Duodenal mucosa (tissue), 2 donors: ENCODE results near the gene PTPN9.
"Not testable (repeated sequence)": the region's sequence is repeated elsewhere in the genome, so short reads cannot be mapped to it uniquely, and the experiment has no call there.

ENCODE experiments used
- H3K27ac ChIP-seq: one replicate; pipeline ENCODE4 v1.7.0; 2013; ENCODE audit warnings: low read depth, low read length
- H3K27me3 ChIP-seq, 2 donors: one replicate each; pipeline ENCODE4 v1.7.0; 2013; ENCODE audit warnings: low read length in 2 of 2, control low read depth in 1 of 2; ENCODE audit not compliant: insufficient read depth in 2 of 2, control insufficient read depth in 1 of 2
- H3K36me3 ChIP-seq, 2 donors: one replicate each; pipeline ENCODE4 v1.7.0; 2013; ENCODE audit warnings: low read length in 2 of 2, control low read depth in 1 of 2; ENCODE audit not compliant: insufficient read depth in 2 of 2, control insufficient read depth in 1 of 2
- H3K4me1 ChIP-seq, 2 donors: one replicate each; pipeline ENCODE4 v1.7.0; 2013; ENCODE audit warnings: low read length in 2 of 2, control low read depth in 1 of 2; ENCODE audit not compliant: insufficient read depth in 2 of 2, control insufficient read depth in 1 of 2
- H3K4me3 ChIP-seq, 2 donors: one replicate each; pipeline ENCODE4 v1.7.0; 2013; ENCODE audit warnings: low read length in 2 of 2, low read depth in 1 of 2
- H3K9ac ChIP-seq, 2 donors: one replicate each; pipeline ENCODE4 v1.7.0; 2013; ENCODE audit warnings: low read length in 2 of 2, low read depth in 1 of 2
- H3K9me3 ChIP-seq, 2 donors: one replicate each; pipeline ENCODE4 v1.7.0; 2013; ENCODE audit warnings: low read length in 2 of 2, control low read depth in 1 of 2; ENCODE audit not compliant: control insufficient read depth in 1 of 2

The PTPN9 gene

DNA sequence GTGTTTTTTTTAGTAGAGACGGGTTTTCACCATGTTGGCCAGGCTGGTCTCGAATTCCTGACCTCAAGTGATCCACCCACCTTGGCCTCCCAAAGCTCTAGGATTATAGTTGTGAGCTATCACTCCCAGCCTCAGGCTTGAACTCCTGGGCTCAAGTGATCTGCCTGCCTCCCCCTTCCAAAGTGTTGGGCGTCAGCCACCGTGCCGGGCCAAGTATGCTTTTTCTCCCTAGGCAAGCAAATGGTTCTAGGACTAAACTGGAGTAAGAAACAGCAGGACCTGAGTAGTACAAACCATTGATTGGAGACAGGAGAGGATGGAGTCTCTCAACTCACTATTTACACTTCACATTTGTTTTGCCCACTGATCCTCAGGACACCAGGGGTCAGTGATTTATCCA, 4.6 kb upstream of the PTPN9 start:
- H3K27ac ChIP-seq = no peak overlapping the region
- no peaks in the 10 kb centered on the region for H3K27me3 ChIP-seq
- H3K4me1 ChIP-seq = peaks cover 0 to 6% of the 10 kb centered on the region in 2 donors
- H3K9ac ChIP-seq = no peak overlapping the region
- H3K9me3 ChIP-seq = no peaks in the 10 kb centered on the region
- H3K36me3 ChIP-seq = no peaks in the 10 kb centered on the region
- H3K4me3 ChIP-seq = no peak overlapping the region

DNA sequence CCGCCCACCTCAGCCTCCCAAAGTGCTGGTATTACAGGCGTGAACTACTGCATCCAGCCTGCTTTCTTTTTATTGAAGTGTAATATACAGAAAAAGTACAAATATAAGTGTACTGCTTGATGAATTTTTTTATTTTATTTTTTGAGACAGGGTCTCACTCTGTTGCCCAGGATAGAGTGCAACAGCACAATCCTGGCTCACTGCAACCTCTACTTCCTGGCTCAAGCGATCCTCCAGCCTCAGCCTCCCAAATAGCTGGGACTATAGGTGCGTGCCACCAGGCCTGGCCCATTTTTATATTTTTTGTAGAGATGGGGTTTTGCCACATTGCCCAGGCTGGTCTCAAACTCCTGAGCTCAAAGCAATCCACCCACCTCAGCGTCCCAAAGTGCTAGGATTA, 3.8 kb upstream of the PTPN9 start:
- not testable (repeated sequence) for H3K27me3 ChIP-seq, H3K9me3 ChIP-seq, H3K4me3 ChIP-seq, H3K4me1 ChIP-seq, H3K27ac ChIP-seq, H3K36me3 ChIP-seq, H3K9ac ChIP-seq

DNA sequence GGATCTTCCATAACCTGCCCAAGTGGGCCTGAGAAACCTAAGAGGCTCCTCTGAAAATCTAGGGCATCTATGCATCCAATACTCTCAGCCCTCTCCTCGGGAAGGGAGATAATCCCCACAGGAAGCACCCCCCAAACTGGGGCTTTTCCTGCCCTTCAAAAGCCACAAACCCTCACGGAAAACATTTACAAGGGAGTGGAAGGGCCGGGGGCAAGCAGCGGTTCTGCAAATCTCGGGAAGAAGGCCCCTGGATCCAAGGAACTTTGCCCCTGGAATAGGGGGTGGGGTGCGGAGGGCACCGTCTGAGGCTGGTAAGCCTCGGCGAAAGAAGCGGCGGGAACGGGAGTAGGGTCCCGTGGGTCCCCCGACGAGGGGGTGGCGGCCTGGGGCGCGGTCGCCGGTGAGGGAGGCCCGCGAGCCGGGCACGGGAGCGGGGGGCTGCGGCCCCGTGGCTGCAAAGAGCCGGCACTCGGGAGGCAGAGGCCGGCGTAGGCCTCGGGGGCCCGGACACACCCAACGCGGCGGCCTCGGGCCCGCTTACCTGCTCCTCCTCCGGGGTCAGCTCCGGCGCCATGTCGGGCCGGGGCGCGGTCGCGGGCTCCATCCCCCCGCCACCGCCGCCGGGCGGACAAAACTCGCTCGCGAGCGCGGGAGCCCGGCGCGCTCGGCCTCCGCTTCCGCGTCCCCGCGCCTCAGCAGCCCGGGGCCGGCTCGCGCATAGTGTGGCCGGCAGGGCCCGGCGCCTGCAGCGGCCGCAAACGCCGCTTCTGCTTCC, 755 bp downstream of the PTPN9 start:
- H3K9me3 ChIP-seq = no peaks in the 10 kb centered on the region
- peak overlapping the region; percentile 90 to 96 for H3K4me3 ChIP-seq
- H3K27ac ChIP-seq = peak overlapping the region; percentile 79
- peak overlapping the region; percentile 82 to 93 for H3K9ac ChIP-seq
- no peaks in the 10 kb centered on the region for H3K36me3 ChIP-seq
- peaks cover 4 to 13% of the 10 kb centered on the region in 2 donors for H3K4me1 ChIP-seq
- no peaks in the 10 kb centered on the region for H3K27me3 ChIP-seq

DNA sequence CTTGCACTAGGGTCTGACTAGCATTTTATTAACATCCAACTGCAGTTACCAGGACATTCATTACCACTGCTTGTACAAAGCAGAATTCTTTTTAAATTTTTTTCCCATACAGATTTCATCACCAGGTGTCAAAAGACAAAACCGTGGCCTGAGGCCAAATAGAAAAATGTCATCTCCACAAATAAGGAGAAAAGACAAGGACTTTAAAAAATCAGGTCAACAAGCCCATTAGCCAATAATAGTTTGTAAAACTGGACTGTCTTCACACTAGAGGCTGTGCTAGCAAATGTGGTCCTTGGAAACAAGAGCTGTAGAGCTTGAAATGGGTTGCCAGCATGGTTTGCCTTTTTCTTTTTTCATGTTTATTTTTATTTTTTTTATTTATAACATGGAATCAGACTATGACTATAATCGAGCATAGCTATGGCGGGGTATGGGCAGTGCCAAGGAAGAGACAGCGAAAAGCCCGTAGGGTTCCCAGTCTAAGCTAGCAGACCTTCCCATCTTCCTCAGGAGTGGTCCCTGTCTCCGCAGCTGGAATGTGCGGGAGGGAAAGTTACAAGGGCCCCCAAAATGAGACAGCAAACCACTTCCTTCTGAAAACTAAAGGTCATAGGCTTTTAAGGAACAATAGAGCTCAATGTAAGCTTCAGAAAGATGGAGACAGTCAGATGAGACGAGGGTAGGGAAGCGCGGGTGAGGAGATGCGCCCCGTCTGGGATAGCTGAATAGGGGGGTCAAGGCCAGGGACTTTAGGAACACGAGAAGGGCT, 1.5 kb downstream of the PTPN9 start:
- Histone ChIP-seq H3K36me3 (no peaks in the 10 kb centered on the region), H3K9ac (peak overlapping the region; percentile 82 to 93), H3K9me3 (no peaks in the 10 kb centered on the region), H3K27me3 (no peaks in the 10 kb centered on the region), H3K4me1 (peaks cover 11 to 13% of the 10 kb centered on the region in 2 donors), H3K4me3 (peak overlapping the region; percentile 90 to 96), H3K27ac (peak overlapping the region; percentile 79)

DNA sequence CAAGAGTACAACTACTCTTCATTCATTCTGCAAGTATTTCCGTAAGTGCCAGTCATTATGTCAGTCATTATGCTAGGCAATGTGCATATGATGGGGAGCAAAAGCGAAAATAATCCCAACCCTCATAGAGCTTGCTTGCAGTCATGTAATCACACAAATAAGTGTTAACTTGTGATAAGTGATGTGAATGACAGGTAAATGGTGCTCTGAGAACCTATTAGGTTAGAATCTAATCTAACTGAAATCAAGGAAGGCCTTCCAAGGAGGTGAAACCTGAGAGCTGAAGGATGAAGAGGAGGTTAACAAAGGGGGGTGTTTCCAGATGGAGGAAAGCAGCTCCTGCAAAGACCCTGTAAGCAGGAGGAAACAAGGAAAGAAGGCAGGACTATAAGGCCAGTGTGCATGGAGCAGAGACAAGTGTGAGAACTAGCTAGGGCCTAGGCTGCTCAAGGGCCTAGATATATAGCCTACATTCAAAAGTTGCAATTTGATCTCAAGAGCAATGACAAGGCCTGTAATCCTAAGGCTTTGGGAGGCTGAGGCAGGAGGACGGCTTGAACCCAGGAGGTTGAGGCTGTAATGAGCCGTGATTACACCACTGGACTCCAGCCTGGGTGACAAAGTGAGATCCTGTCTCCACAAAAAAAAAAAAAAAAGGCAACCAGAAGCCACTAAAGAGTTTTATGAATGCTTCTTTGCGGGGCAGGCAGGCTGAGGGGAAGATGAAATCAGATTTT, 5.3 kb downstream of the PTPN9 start:
- Histone ChIP-seq H3K4me3 (no peak overlapping the region), H3K27ac (no peak overlapping the region), H3K9me3 (no peaks in the 10 kb centered on the region), H3K27me3 (no peaks in the 10 kb centered on the region), H3K36me3 (no peaks in the 10 kb centered on the region), H3K9ac (no peak overlapping the region), H3K4me1 (peaks cover 7 to 11% of the 10 kb centered on the region in 2 donors)

DNA sequence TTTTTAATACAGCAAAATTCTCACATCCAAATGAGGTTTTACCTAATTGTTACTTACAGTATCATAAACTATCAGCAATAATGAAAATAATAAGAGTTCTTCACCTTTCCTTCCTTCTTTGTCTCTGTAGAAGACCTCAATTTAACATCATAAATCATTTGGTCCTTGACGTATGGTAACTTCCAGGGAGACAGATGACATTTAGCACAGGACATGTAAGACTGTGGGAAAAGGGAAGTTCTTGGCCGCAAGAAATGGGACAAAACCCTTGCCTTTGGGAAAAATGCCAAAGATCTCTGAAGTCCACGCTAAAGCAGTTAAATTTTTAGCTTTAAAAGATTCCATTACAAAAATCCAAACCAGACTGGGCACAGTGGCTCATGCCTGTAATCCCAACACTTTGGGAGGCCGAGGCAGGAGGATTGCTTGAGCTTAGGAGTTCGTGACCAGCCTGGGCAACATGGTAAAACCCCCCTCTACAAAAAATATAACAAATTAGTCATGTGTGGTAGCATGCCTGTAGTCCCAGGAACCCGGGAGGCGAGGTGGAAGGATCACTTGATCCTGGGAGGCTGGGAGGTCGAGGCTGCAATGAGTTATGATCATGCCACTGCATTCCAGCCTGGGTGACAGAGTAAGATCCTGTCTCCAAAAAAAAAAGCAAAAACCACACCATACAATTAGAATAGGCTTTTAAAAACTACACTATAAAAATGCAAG, 8.8 kb downstream of the PTPN9 start:
- no peak overlapping the region for H3K27ac ChIP-seq
- peaks cover 3 to 8% of the 10 kb centered on the region in 2 donors for H3K4me1 ChIP-seq
- no peak overlapping the region for H3K4me3 ChIP-seq

DNA sequence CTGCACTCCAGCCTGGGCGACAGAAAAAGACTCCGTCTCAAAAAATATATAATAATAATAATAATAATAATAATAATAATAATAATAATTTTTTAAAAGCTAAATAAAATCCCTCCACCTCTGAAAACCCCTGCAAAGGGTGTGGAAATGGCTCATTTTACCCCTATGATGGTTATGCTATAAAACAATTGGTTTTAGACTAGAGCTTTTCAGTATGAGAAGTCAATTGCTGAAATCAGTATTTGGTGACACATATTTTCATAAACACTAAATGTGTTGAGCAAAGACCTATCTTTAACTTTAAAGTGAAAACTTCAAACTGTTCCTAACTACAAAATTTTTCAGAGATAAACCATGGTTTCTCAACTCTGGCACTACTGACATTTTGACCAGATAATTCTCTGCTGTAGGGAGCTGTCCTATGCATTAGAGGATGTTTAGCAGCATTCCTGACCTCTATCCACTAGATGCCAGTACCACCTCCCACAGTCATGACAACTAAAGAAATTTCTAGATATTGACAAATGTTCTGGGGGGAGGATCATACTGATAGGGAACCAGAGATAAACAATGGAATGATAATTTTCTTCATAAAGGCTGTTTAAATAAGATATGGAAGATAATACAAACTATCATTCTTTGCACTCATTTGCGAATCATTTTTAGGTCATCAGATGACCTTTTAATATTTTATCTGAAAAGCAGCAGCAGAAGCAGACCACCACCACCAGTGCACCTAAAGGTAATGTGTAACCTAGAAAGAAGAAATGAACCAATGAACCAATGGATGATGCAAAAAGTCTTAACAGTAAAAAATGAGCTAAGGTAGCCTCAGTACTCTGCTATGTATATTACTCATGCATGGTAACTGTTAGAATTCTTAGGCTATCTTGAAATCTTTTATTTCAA, 13.8 kb downstream of the PTPN9 start:
- Histone ChIP-seq H3K36me3 (no peaks in the 10 kb centered on the region), H3K4me3 (no peak overlapping the region), H3K27ac (no peak overlapping the region), H3K27me3 (no peaks in the 10 kb centered on the region), H3K9ac (no peak overlapping the region), H3K9me3 (no peaks in the 10 kb centered on the region), H3K4me1 (no peaks in the 10 kb centered on the region)

More for the DNA sequence above, 8.8 kb downstream of the PTPN9 start:
- no peak overlapping the region for H3K9ac ChIP-seq
- H3K36me3 ChIP-seq = no peaks in the 10 kb centered on the region
- no peaks in the 10 kb centered on the region for H3K9me3 ChIP-seq
- H3K27me3 ChIP-seq = no peaks in the 10 kb centered on the region

DNA sequence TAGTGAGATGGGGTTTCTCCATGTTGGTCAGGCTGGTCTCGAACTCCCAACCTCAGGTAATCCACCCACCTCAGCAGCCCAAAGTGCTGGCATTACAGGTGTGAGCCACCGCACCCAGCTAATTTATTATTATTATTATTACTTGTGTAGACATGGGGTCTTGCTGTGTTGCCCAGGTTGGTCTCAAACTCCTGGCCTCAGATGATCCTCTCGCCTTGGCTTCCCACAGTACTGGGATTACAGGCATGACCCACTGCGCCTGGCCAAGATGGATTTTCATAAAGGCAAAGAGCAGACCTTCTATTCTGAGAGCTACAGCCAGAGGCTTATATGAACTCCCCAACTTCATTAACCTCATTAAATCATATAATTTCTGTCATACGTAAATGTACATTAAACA, 17.2 kb downstream of the PTPN9 start:
- H3K36me3 ChIP-seq = no peaks in the 10 kb centered on the region
- no peak overlapping the region for H3K4me3 ChIP-seq

DNA sequence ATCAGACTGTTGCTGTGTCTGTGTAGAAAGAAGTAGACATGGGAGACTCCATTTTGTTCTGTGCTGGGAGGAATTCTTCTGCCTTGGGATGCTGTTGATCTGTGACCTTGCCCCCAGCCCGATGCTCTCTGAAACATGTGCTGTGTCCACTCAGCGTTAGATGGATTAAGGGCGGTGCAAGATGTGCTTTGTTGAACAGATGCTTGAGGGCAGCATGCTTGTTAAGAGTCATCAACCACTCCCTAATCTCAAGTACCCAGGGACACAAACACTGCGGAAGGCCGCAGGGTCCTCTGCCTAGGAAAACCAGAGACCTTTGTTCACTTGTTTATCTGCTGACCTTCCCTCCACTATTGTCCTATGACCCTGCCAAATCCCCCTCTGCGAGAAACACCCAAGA, 19.8 kb downstream of the PTPN9 start:
- H3K9me3 ChIP-seq, H3K4me1 ChIP-seq, H3K4me3 ChIP-seq, H3K27me3 ChIP-seq, H3K9ac ChIP-seq, H3K36me3 ChIP-seq, H3K27ac ChIP-seq: not testable (repeated sequence)

More for the DNA sequence above, 17.2 kb downstream of the PTPN9 start:
- Histone ChIP-seq H3K27me3 (no peaks in the 10 kb centered on the region), H3K27ac (no peak overlapping the region), H3K9ac (no peak overlapping the region), H3K4me1 (no peaks in the 10 kb centered on the region), H3K9me3 (no peaks in the 10 kb centered on the region)
